ENCODE results near the gene ULBP1.
A peak's percentile ranks its signal among the peaks of the same experiment; 100 is the strongest.

ULBP1 gene

DNA sequence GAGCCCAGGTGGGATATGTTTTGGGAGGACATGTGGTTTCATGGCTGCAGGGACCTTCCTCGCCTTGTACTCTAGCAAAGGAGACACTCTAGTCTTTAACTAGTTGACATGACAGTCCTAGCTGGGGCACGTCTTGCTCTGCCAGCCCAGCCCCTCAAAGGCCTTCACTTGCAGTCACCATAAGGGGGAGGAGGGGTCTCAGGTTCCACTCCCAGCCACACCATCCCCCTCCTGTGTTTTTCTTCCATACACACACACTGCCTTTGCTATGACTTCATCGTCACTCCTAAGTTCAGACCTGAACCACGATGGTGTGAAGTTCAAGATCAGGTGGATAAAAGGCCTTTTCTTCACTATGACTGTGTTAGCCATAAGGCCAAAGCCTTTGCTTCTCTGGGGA lies 13.5 kb downstream of the ULBP1 start:
- Histone ChIP-seq H3K27ac (ENCODE audit: low read length) (no peak overlapping the region), H3K9ac (ENCODE audit: low read length in 2 of 2) (no peak overlapping the region), H3K4me3 (ENCODE audit: low read length in 2 of 2) (no peak overlapping the region), H3K4me1 (ENCODE audit: control insufficient read depth, insufficient read depth, low read length) (no peaks in the 10 kb centered on the region), H3K36me3 (ENCODE audit: control insufficient read depth in 2 of 2, insufficient read depth in 2 of 2, low read length in 2 of 2) (no peaks in the 10 kb centered on the region), H3K9me3 (ENCODE audit: control insufficient read depth in 2 of 2, low read length in 2 of 2) (no peaks in the 10 kb centered on the region), H3K27me3 (ENCODE audit: control insufficient read depth in 1 of 2, insufficient read depth in 2 of 2, low read length in 2 of 2) (peaks cover 15 to 21% of the 10 kb centered on the region in 2 donors)

GRCh38 chr6:149978610-149979009 lies 14.9 kb downstream of the ULBP1 start:
- Histone ChIP-seq H3K9ac (ENCODE audit: low read length in 2 of 2) (no peak overlapping the region), H3K4me1 (ENCODE audit: control insufficient read depth, insufficient read depth, low read length) (no peaks in the 10 kb centered on the region), H3K9me3 (ENCODE audit: control insufficient read depth in 2 of 2, low read length in 2 of 2) (no peaks in the 10 kb centered on the region), H3K36me3 (ENCODE audit: control insufficient read depth in 2 of 2, insufficient read depth in 2 of 2, low read length in 2 of 2) (no peaks in the 10 kb centered on the region), H3K27ac (ENCODE audit: low read length) (no peak overlapping the region), H3K27me3 (ENCODE audit: control insufficient read depth in 1 of 2, insufficient read depth in 2 of 2, low read length in 2 of 2) (peaks cover 19 to 26% of the 10 kb centered on the region in 2 donors), H3K4me3 (ENCODE audit: low read length in 2 of 2) (no peak overlapping the region)

GRCh38 chr6:149979293-149979692 lies 15.6 kb downstream of the ULBP1 start:
- H3K4me3 ChIP-seq (ENCODE audit: low read length in 2 of 2) = no peak overlapping the region
- no peaks in the 10 kb centered on the region for H3K36me3 ChIP-seq (ENCODE audit: control insufficient read depth in 2 of 2, insufficient read depth in 2 of 2, low read length in 2 of 2)
- peaks cover 19 to 20% of the 10 kb centered on the region in 2 donors for H3K27me3 ChIP-seq (ENCODE audit: control insufficient read depth in 1 of 2, insufficient read depth in 2 of 2, low read length in 2 of 2)
- no peaks in the 10 kb centered on the region for H3K9me3 ChIP-seq (ENCODE audit: control insufficient read depth in 2 of 2, low read length in 2 of 2)
- no peak overlapping the region for H3K27ac ChIP-seq (ENCODE audit: low read length)
- H3K4me1 ChIP-seq (ENCODE audit: control insufficient read depth, insufficient read depth, low read length) = no peaks in the 10 kb centered on the region
- no peak overlapping the region for H3K9ac ChIP-seq (ENCODE audit: low read length in 2 of 2)

DNA sequence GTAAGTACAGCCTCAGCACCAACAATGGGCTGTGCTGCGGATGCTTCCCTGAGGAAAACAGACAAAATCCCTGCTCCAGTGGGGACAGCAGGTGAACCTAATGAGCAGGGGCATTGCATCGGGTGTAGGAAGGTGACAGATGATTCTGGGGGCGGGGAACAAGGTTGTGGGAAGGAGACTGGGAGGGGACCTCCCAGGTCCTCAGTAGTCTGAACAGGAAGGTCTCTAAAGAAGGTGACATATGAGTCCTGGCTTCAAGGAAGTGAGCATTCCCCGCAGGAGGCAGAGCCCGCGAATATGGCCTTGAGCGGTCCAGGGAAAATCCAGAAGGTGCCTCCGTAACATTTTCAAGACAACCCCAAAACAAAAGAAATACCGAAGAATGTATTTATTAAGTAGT lies 19.4 kb downstream of the ULBP1 start:
- Histone ChIP-seq H3K4me3 (ENCODE audit: low read length in 2 of 2) (no peak overlapping the region), H3K4me1 (ENCODE audit: control insufficient read depth, insufficient read depth, low read length) (no peaks in the 10 kb centered on the region), H3K27me3 (ENCODE audit: control insufficient read depth in 1 of 2, insufficient read depth in 2 of 2, low read length in 2 of 2) (peaks cover 37 to 39% of the 10 kb centered on the region in 2 donors), H3K36me3 (ENCODE audit: control insufficient read depth in 2 of 2, insufficient read depth in 2 of 2, low read length in 2 of 2) (no peaks in the 10 kb centered on the region), H3K27ac (ENCODE audit: low read length) (no peak overlapping the region), H3K9ac (ENCODE audit: low read length in 2 of 2) (no peak overlapping the region), H3K9me3 (ENCODE audit: control insufficient read depth in 2 of 2, low read length in 2 of 2) (peaks cover 0 to 6% of the 10 kb centered on the region in 2 donors)

- Histone ChIP-seq H3K4me3 (ENCODE audit: low read length in 2 of 2) (no peak overlapping the region), H3K27me3 (ENCODE audit: control insufficient read depth in 1 of 2, insufficient read depth in 2 of 2, low read length in 2 of 2) (peaks cover 51% of the 10 kb centered on the region in 2 donors), H3K4me1 (ENCODE audit: control insufficient read depth, insufficient read depth, low read length) (peaks cover 3% of the 10 kb centered on the region), H3K9ac (ENCODE audit: low read length in 2 of 2) (no peak overlapping the region), H3K9me3 (ENCODE audit: control insufficient read depth in 2 of 2, low read length in 2 of 2) (peaks cover 4 to 11% of the 10 kb centered on the region in 2 donors), H3K36me3 (ENCODE audit: control insufficient read depth in 2 of 2, insufficient read depth in 2 of 2, low read length in 2 of 2) (no peaks in the 10 kb centered on the region), H3K27ac (ENCODE audit: low read length) (no peak overlapping the region)
Measured at GRCh38 chr6:149984773-149985172, 21.0 kb downstream of the ULBP1 start.

DNA sequence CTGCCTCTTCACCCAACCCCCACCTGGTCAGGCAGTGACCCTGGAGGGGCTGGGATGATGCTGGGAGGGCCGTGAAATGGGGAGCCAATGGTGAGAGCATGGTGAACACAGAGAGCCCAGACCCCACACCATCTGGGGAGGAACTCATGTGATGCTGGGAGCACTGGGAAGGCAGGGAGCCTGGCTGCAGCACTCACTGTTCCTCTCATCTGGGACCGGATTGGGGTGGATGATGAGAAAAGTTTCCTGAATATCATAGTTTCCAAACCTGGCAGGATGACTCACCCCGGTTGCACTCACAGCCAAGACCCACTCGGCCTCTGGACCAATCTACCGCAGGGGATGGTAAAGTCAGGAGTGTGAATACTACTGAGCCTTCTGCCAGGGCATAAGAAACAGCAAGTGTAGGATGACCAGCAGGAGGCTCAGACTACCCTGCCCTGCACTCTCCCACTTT lies 21.8 kb downstream of the ULBP1 start:
- no peak overlapping the region for H3K27ac ChIP-seq (ENCODE audit: low read length)
- H3K27me3 ChIP-seq (ENCODE audit: control insufficient read depth in 1 of 2, insufficient read depth in 2 of 2, low read length in 2 of 2) = peaks cover 58 to 59% of the 10 kb centered on the region in 2 donors
- H3K9me3 ChIP-seq (ENCODE audit: control insufficient read depth in 2 of 2, low read length in 2 of 2) = peaks cover 4 to 11% of the 10 kb centered on the region in 2 donors
- H3K9ac ChIP-seq (ENCODE audit: low read length in 2 of 2) = no peak overlapping the region
- peaks cover 10% of the 10 kb centered on the region for H3K4me1 ChIP-seq (ENCODE audit: control insufficient read depth, insufficient read depth, low read length)
- H3K36me3 ChIP-seq (ENCODE audit: control insufficient read depth in 2 of 2, insufficient read depth in 2 of 2, low read length in 2 of 2) = no peaks in the 10 kb centered on the region
- H3K4me3 ChIP-seq (ENCODE audit: low read length in 2 of 2) = no peak overlapping the region

- Histone ChIP-seq H3K27me3 (ENCODE audit: control insufficient read depth in 1 of 2, insufficient read depth in 2 of 2, low read length in 2 of 2) (peaks cover 68 to 72% of the 10 kb centered on the region in 2 donors), H3K27ac (ENCODE audit: low read length) (no peak overlapping the region)
Measured at GRCh38 chr6:149987602-149988107, 23.9 kb downstream of the ULBP1 start.

DNA sequence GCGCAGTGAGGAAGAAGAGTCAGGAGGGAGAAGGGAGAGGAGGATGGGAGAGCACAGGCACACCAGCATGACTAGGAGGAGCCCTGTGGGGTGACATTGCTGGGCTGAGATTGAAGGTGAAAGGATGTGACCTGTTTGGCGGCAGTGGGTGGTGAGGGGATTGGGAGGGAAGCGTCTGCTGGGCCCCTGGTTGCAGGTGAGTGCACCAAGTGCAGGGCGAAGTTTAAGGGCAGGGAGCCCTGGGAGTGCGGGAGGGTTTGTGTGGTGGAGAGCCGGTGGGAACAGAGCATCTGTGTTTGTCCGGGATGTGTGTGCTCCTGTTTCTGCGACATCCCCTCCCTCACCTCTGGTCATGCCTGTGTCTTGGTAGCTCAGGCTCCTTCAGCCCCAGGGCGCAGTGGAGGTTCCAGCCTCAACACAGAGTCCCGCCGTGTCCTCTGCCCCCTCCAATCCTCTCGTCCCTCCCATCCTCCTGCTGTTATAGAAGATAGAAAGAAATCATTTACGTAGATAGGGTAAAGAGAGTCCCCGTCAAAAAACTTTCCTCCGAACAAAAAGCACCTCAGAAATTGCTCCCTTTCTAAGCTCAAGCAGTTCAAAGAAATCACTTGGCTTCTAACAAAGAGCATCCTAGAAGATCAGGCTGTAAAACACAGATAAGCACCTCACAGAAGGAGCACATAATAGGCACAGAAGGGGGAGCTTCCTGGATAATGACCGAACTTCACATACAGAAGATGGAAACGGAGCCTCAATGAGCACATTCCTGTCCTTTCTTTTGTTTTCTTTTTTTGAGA lies 25.0 kb downstream of the ULBP1 start:
- peaks cover 64 to 70% of the 10 kb centered on the region in 2 donors for H3K27me3 ChIP-seq (ENCODE audit: control insufficient read depth in 1 of 2, insufficient read depth in 2 of 2, low read length in 2 of 2)
- no peak overlapping the region for H3K27ac ChIP-seq (ENCODE audit: low read length)
- H3K4me1 ChIP-seq (ENCODE audit: control insufficient read depth, insufficient read depth, low read length) = peaks cover 16% of the 10 kb centered on the region
- no peak overlapping the region for H3K4me3 ChIP-seq (ENCODE audit: low read length in 2 of 2)
- H3K9ac ChIP-seq (ENCODE audit: low read length in 2 of 2) = no peak overlapping the region
- H3K36me3 ChIP-seq (ENCODE audit: control insufficient read depth in 2 of 2, insufficient read depth in 2 of 2, low read length in 2 of 2) = no peaks in the 10 kb centered on the region
- H3K9me3 ChIP-seq (ENCODE audit: control insufficient read depth in 2 of 2, low read length in 2 of 2) = peaks cover 4 to 11% of the 10 kb centered on the region in 2 donors

More at GRCh38 chr6:149987602-149988107, 23.9 kb downstream of the ULBP1 start:
- H3K4me3 ChIP-seq (ENCODE audit: low read length in 2 of 2) = no peak overlapping the region
- no peaks in the 10 kb centered on the region for H3K36me3 ChIP-seq (ENCODE audit: control insufficient read depth in 2 of 2, insufficient read depth in 2 of 2, low read length in 2 of 2)
- H3K4me1 ChIP-seq (ENCODE audit: control insufficient read depth, insufficient read depth, low read length) = peaks cover 16% of the 10 kb centered on the region
- no peak overlapping the region for H3K9ac ChIP-seq (ENCODE audit: low read length in 2 of 2)
- peaks cover 4 to 11% of the 10 kb centered on the region in 2 donors for H3K9me3 ChIP-seq (ENCODE audit: control insufficient read depth in 2 of 2, low read length in 2 of 2)

DNA sequence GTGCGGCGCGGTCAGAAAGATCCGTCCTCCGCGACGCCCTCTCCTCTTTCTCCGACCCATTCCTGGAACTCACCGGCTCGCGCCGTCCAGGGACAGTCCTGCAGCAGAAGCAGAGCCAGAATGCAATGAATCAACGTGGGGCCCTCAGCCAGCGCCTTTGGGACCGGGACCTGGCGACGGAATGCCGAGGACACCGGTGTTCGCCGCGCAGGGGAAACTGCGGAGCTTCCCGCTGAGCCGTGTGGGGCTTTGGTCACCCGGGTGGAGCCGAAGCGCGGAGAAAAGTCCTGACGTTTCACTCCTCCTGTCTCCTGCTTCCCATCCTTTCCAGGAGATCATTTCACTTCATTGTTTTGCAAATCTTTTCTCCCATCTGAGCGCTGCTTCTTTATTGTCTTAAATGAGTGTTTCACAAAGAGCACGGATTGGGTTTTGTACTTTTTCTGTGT lies 26.5 kb downstream of the ULBP1 start:
- peaks cover 16% of the 10 kb centered on the region for H3K4me1 ChIP-seq (ENCODE audit: control insufficient read depth, insufficient read depth, low read length)
- no peak overlapping the region for H3K27ac ChIP-seq (ENCODE audit: low read length)
- H3K27me3 ChIP-seq (ENCODE audit: control insufficient read depth in 1 of 2, insufficient read depth in 2 of 2, low read length in 2 of 2) = peaks cover 65 to 70% of the 10 kb centered on the region in 2 donors
- peak overlapping the region; percentile 13 to 44 for H3K4me3 ChIP-seq (ENCODE audit: low read length in 2 of 2)
- H3K9ac ChIP-seq (ENCODE audit: low read length in 2 of 2) = no peak overlapping the region
- no peaks in the 10 kb centered on the region for H3K36me3 ChIP-seq (ENCODE audit: control insufficient read depth in 2 of 2, insufficient read depth in 2 of 2, low read length in 2 of 2)
- peaks cover 4 to 11% of the 10 kb centered on the region in 2 donors for H3K9me3 ChIP-seq (ENCODE audit: control insufficient read depth in 2 of 2, low read length in 2 of 2)

DNA sequence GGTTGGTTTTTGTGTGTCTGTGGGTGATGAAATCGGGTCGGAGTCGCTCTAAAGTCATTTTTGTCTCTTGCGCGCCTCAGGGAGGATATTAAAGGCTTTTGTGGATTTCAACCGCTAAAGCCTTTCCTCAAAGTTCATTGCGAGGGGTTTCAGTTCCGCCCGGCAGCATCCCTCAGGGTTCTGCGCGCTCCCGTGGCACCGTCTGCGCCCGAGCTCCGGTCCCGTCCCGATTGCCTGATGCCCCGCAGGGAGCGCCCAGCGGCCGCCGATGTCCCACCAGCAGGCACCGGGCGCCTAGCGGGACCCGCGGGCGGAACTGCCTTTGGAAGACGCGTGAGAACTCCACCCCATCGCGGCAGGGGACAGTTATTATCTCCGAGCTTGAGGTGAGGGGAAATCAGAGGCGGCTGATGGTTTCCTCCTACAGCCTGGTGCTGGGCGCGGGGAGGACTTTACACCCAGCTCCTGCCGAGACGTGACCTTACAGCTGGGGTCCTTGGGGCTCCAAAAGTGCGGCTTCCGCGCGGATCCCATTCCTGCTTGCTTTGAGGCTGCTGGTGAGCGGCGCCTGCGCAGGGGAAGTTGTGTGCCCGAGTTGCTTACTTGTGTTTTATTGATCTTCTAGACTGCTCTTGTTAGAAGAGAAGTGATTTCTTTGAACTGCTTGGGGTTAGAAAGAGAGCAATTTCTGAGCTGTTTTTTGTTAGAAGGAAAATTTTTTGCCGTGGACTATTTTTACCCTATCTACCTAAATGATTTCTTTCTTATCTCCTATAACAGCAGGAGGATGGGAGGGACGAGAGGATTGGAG lies 27.1 kb downstream of the ULBP1 start:
- no peak overlapping the region for H3K9ac ChIP-seq (ENCODE audit: low read length in 2 of 2)
- peaks cover 64 to 70% of the 10 kb centered on the region in 2 donors for H3K27me3 ChIP-seq (ENCODE audit: control insufficient read depth in 1 of 2, insufficient read depth in 2 of 2, low read length in 2 of 2)
- H3K4me1 ChIP-seq (ENCODE audit: control insufficient read depth, insufficient read depth, low read length) = peaks cover 16% of the 10 kb centered on the region
- H3K4me3 ChIP-seq (ENCODE audit: low read length in 2 of 2) = peak overlapping the region; percentile 13 to 44
- peaks cover 4 to 11% of the 10 kb centered on the region in 2 donors for H3K9me3 ChIP-seq (ENCODE audit: control insufficient read depth in 2 of 2, low read length in 2 of 2)
- H3K36me3 ChIP-seq (ENCODE audit: control insufficient read depth in 2 of 2, insufficient read depth in 2 of 2, low read length in 2 of 2) = no peaks in the 10 kb centered on the region
- no peak overlapping the region for H3K27ac ChIP-seq (ENCODE audit: low read length)

Measured in stomach smooth muscle (tissue), 2 donors.